BE2C (cell line): Measurements from ENCODE around the gene ZNF30.

Experiments
- DNase-seq: peaks from one replicate; pipeline ENCODE4 v3.0.0-alpha.2; 2020
- H3K27me3 ChIP-seq: fragments of 250-450 bp; sonication (Bioruptor Pico); 2 replicates; pipeline ENCODE4 v1.5.1; 2020; ENCODE audit warnings: mild to moderate bottlenecking
- H3K36me3 ChIP-seq: fragments of 250-450 bp; sonication (Bioruptor Pico); 2 replicates; pipeline ENCODE4 v1.5.1; 2020; ENCODE audit warnings: mild to moderate bottlenecking
- H3K4me1 ChIP-seq: fragments of 250-450 bp; sonication (Bioruptor Pico); 2 replicates; pipeline ENCODE4 v1.5.1; 2020
- H3K4me3 ChIP-seq: 2 replicates; pipeline ENCODE4 v1.5.1; 2011; ENCODE audit warnings: low read depth, low read length
- H3K9me3 ChIP-seq: fragments of 250-450 bp; sonication (Bioruptor Pico); 2 replicates; pipeline ENCODE4 v1.5.1; 2020
- TF ChIP-seq, protein P1 (sequence below): IDR thresholded peaks from 2 replicates; pipeline ENCODE4 v1.5.1; 2012; ENCODE audit warnings: mild to moderate bottlenecking, low read depth, low read length

The ZNF30 gene

DNA sequence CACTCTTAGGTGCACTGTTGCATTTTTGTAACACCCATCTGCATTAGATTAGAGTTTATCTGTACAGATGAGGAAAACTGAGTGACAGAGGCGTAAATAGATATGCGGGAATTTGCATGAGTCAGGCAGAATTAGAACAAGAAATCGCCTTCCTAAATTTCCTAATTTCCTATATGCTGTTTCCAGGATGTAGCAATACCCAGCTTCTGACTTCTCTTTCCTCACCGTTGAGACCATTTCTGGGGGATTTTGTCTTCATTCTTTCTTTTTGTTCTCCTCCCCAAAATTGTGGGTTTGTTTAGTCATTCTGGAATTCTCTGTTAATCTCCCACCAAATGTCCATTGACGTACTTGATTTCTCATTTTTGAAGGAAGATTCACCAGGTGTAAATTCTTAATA is 47.9 kb downstream of the ZNF30 start:
- H3K27me3 ChIP-seq = no peaks in the 10 kb centered on the region
- TF ChIP-seq, protein P1, sequence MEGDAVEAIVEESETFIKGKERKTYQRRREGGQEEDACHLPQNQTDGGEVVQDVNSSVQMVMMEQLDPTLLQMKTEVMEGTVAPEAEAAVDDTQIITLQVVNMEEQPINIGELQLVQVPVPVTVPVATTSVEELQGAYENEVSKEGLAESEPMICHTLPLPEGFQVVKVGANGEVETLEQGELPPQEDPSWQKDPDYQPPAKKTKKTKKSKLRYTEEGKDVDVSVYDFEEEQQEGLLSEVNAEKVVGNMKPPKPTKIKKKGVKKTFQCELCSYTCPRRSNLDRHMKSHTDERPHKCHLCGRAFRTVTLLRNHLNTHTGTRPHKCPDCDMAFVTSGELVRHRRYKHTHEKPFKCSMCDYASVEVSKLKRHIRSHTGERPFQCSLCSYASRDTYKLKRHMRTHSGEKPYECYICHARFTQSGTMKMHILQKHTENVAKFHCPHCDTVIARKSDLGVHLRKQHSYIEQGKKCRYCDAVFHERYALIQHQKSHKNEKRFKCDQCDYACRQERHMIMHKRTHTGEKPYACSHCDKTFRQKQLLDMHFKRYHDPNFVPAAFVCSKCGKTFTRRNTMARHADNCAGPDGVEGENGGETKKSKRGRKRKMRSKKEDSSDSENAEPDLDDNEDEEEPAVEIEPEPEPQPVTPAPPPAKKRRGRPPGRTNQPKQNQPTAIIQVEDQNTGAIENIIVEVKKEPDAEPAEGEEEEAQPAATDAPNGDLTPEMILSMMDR = no peak
- no peaks in the 10 kb centered on the region for H3K9me3 ChIP-seq
- H3K4me1 ChIP-seq = no peaks in the 10 kb centered on the region
- no peak for DNase-seq
- no peaks in the 10 kb centered on the region for H3K36me3 ChIP-seq
- H3K4me3 ChIP-seq = no peak overlapping the region

DNA sequence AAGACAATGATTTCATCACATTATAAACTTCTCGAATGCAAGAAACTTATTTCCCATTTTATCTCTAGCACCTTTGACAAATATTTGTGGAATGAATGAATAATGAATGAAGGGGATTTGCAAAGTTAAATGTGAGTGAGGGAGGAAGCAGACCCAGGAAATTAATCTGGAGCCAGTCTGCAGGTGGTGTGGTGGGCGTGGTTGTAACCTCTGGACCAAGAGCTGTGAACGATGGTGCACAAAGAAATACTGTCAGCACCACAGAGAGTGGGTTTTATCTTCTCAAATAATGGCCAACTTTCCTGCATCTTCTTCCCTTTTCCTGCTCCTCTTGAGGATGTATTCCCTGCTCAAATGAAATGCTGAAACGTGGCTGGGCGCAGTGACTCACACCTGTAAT is 48.4 kb downstream of the ZNF30 start:
- Histone ChIP-seq H3K9me3 (no peaks in the 10 kb centered on the region), H3K36me3 (no peaks in the 10 kb centered on the region), H3K27me3 (no peaks in the 10 kb centered on the region), H3K4me3 (no peak overlapping the region), H3K4me1 (no peaks in the 10 kb centered on the region)
- no peak for DNase-seq
- TF ChIP-seq, protein P1 = no peak

DNA sequence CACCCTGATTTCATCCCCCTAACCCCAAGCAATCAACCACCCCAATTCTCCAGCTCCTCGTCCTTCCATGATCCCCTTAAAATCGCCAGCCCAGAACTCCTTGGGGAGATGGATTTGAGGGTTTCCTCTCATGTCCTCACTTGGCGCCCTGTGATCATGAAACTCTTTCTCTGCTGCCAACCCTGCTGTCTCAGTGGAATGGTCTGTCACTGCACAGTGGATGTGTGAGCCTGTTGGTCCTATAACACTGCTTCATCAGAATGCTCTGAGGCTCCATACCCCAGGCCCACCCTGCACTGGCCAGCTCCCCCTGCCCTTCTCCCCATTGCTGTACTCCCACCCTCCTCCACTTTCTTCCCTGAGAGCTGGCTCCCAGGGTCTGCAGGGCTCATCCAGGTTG is 49.9 kb downstream of the ZNF30 start:
- TF ChIP-seq, protein P1 = no peak
- no peaks in the 10 kb centered on the region for H3K27me3 ChIP-seq
- H3K9me3 ChIP-seq = no peaks in the 10 kb centered on the region
- no peak overlapping the region for H3K4me3 ChIP-seq
- DNase-seq = no peak
- no peaks in the 10 kb centered on the region for H3K36me3 ChIP-seq
- no peaks in the 10 kb centered on the region for H3K4me1 ChIP-seq

DNA sequence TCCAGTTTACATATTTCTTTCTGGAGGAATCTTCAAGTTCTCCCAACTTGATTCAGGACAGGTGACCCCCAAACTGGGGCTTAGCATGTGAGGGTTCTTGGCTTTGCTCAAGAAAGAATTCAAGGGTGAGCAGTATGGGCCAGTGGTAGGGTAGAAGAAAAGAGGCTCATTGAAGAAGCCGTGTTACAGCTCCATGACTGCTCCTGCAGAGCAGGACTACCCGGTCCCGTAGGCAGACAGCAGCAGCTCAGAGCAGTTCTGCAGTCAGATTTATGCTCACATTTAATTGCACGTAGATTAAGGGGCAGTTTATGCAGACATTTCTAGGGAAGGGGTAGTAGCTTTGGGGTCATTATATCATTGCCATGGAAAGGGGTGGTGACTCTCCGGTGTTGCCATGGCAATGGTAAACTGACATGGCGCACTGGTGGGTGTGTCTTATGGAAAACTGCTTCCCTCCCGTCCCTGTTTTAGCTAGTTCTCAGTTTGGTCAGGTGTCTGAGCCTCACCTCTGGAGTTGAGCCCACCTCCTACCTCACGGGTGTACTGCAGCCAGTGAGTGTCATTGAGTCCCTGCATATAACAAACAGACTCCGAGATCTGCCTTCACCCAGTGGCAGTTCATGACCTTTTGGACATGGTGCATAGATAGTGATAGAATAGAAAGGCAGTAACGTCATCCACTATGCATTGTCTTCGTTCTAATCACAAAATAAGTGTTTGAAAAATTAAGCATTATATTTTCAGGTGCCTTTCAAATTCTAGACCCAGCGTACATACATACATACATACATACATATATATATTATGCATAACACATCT is 53.3 kb downstream of the ZNF30 start:
- Histone ChIP-seq H3K27me3 (no peaks in the 10 kb centered on the region), H3K4me3 (no peak overlapping the region), H3K9me3 (no peaks in the 10 kb centered on the region), H3K4me1 (no peaks in the 10 kb centered on the region), H3K36me3 (no peaks in the 10 kb centered on the region)
- TF ChIP-seq, protein P1 = no peak
- no peak for DNase-seq

DNA sequence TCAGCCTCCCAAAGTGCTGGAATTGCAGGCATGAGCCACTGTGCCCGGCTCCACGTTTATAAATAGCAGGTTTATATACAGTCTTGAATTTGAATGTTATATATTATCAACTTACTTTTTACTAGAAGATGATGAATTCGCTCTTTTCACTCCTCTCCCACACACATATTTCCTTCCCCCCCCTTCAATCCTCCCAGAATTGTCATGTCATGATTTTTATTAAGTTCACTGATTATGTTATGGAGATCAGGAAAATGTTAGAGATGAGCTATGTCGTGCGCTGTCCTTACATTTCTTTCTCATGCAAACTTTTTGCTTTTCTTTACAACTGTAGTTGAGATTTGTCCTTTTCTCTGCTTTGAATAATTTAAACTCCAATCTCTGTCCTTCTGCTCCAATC is 55.6 kb downstream of the ZNF30 start:
- DNase-seq = no peak
- no peaks in the 10 kb centered on the region for H3K9me3 ChIP-seq
- no peaks in the 10 kb centered on the region for H3K36me3 ChIP-seq
- no peaks in the 10 kb centered on the region for H3K27me3 ChIP-seq
- no peak overlapping the region for H3K4me3 ChIP-seq
- TF ChIP-seq, protein P1 = no peak
- H3K4me1 ChIP-seq = no peaks in the 10 kb centered on the region

DNA sequence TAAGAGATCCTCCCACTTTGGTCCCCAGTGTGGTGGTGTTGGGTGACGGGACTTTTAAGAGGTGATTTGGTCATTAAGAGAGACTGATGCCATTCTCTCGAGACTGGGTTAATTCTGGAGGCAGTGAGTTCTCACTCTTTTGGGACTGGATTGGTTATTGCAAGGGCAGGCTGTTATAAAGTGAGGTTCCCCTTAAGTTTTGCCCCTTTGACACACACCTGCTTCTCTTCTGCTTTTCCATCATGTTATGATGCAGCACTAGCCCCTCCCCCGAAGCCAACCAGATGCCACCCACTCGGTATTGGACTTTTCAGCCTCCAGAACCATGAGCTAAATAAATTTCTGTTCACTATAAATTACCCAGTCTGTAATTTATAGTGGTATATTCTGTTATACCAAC is 57.1 kb downstream of the ZNF30 start:
- Histone ChIP-seq H3K9me3 (no peaks in the 10 kb centered on the region), H3K4me3 (no peak overlapping the region), H3K36me3 (no peaks in the 10 kb centered on the region), H3K4me1 (no peaks in the 10 kb centered on the region), H3K27me3 (no peaks in the 10 kb centered on the region)
- DNase-seq = no peak
- TF ChIP-seq, protein P1 = no peak
